GM12878 (cell line): ENCODE data around the gene KRTAP12-4. TPM values are rescaled to one million over a fixed set of nuclear protein-coding genes. Genes with fewer than 3 reads are reported as not detected.

Experiments used
- ATAC-seq: fragments of 200-7000 bp; cut with Tn5 transposase; 3 replicates; pipeline ENCODE4 v1.9.1; 2020; ENCODE audit warnings: mild to moderate bottlenecking, moderate library complexity
- BruUV-seq: library from RNA; stranded (reverse); fragments of 400-500 nt; replicated peaks from 2 replicates; lab custom pipeline; 2021; lab: Mats Ljungman, UMichigan
- CTCF ChIA-PET: fragments of 300-600 bp; sonication (Branson Sonifier 250); formaldehyde crosslinking; extraction: SDS; loops from one replicate; lab custom pipeline; 2021; ENCODE audit warnings: inconsistent platforms; lab: Yijun Ruan, JAX
- POLR2A ChIA-PET: fragments of 350-600 bp; formaldehyde crosslinking; extraction: SDS; loops from one replicate; lab custom pipeline; 2021; ENCODE audit warnings: inconsistent platforms; lab: Charles Lee
- RAD21 ChIA-PET: fragments of 300-600 bp; sonication (Branson Sonifier 250); formaldehyde crosslinking; loops from one replicate; lab custom pipeline; 2023; ENCODE audit warnings: antibody characterized with exemption; ENCODE audit not compliant: unreplicated experiment; lab: Charles Lee
- SMC1A ChIA-PET: fragments of 300-600 bp; sonication (Branson Sonifier 250); formaldehyde crosslinking; loops from one replicate; lab custom pipeline; 2023; ENCODE audit not compliant: unreplicated experiment, uncharacterized antibody; lab: Charles Lee
- DNase-seq: peaks from one replicate; pipeline ENCODE4 v3.0.0-alpha.2; 2011; ENCODE audit warnings: low read depth, low spot score
- FAIRE-seq: peaks from 3 replicates; lab custom pipeline; 2011; peaks lifted over from hg19 to GRCh38; lab: Jason Lieb, UNC
- H2AFZ ChIP-seq: 2 replicates; pipeline ENCODE4 v1.6.0; 2011; ENCODE audit warnings: low read depth, low read length, control low read depth; ENCODE audit not compliant: control insufficient read depth
- H3K27ac ChIP-seq: 2 replicates; pipeline ENCODE4 v1.5.1; 2011; ENCODE audit warnings: control low read depth; ENCODE audit not compliant: control insufficient read depth, insufficient read depth
- H3K27me3 ChIP-seq, 2 experiments: replicated peaks in 1 of 2; 2 replicates each; pipeline versions ENCODE4 v1.6.0 to v1.6.1; 2011; ENCODE audit warnings: low read length in 1 of 2; ENCODE audit not compliant: control insufficient read depth in 2 of 2, insufficient read depth in 2 of 2
- H3K36me3 ChIP-seq, 2 experiments: 2 replicates each; pipeline ENCODE4 v1.5.1; 2011; ENCODE audit warnings: low read length in 1 of 2; ENCODE audit not compliant: control insufficient read depth in 2 of 2, insufficient read depth in 2 of 2
- H3K4me1 ChIP-seq: 2 replicates; pipeline ENCODE4 v1.6.1; 2011; ENCODE audit warnings: mild to moderate bottlenecking, low read length, moderate library complexity, mixed read lengths; ENCODE audit not compliant: control insufficient read depth, insufficient read depth
- H3K4me2 ChIP-seq: 2 replicates; pipeline ENCODE4 v1.6.0; 2011; ENCODE audit warnings: control low read depth; ENCODE audit not compliant: control insufficient read depth, insufficient read depth
- H3K4me3 ChIP-seq: fragments of 200-600 bp; sonication (generic); 2 replicates; pipeline ENCODE4 v1.5.1; 2016
- H3K79me2 ChIP-seq: 2 replicates; pipeline ENCODE4 v1.6.0; 2011; ENCODE audit warnings: low read length; ENCODE audit not compliant: control insufficient read depth, insufficient read depth
- H3K9ac ChIP-seq: 2 replicates; pipeline ENCODE4 v1.8.0; 2011; ENCODE audit warnings: low read length, control low read depth, mixed read lengths; ENCODE audit not compliant: control insufficient read depth, insufficient read depth
- H3K9me3 ChIP-seq: replicated peaks from 3 replicates; pipeline ENCODE4 v1.5.1; 2011; ENCODE audit warnings: mild to moderate bottlenecking, low read length; ENCODE audit not compliant: control insufficient read depth, insufficient read depth
- H4K20me1 ChIP-seq: 2 replicates; pipeline ENCODE4 v1.6.0; 2011; ENCODE audit not compliant: control insufficient read depth, insufficient read depth
- POU2F2 ChIP-seq: IDR thresholded peaks from 3 replicates; pipeline ENCODE4 v1.6.1; 2011; ENCODE audit warnings: low read depth, mild to moderate bottlenecking, low read length, borderline replicate concordance
- USF2 ChIP-seq: IDR thresholded peaks from 2 replicates; pipeline ENCODE4 v1.6.1; 2011; ENCODE audit warnings: low read depth, low read length, improper control_type of control experiment, borderline replicate concordance
- WGBS: methylation state at CpG from one replicate; pipeline ENCODE4 v1.1.6; 2016; ENCODE audit warnings: low lambda C conversion rate; ENCODE audit not compliant: insufficient replicate concordance, insufficient coverage; ENCODE audit errors: missing lambda C conversion rate; 5-methylcytosine and 5-hydroxymethylcytosine counted together
- in situ Hi-C: fragments of 300-500 bp; cut with MboI; formaldehyde crosslinking; loops from 9 replicates; pipeline ENCODE4 v1.14.3; 2018; ENCODE audit warnings: mixed read lengths
- intact Hi-C: fragments of 100-400 bp; cut with micrococcal nuclease; formaldehyde crosslinking; loops from one replicate; pipeline ENCODE4 v1.14.2; 2022; ENCODE audit not compliant: unreplicated experiment
- polyA plus RNA-seq, 11 experiments: library from polyadenylated mRNA; depleted of rRNA in 4 of 11; unstranded in 6 of 11; stranded (reverse) in 5 of 11; fragments of >200 nt; fragmentation: Nextera tagmentation in 4 of 11; fragmentation: Illumina TruSeq in 1 of 11; extraction: Ambion mirVana in 4 of 11; extraction: Trizol in 1 of 11; gene quantifications; 1 replicate in 1 of 11; 2 replicates in 10 of 11; pipeline versions ENCODE4 v1.2.1 to v1.2.3, GENCODE V29; 2011 to 2016; ENCODE audit warnings: inconsistent platforms in 2 of 11, missing spikeins in 2 of 11, low read depth in 1 of 11
- total RNA-seq, 4 experiments: library from RNA; depleted of rRNA in 3 of 4; stranded (reverse); fragments of >200 nt in 3 of 4; fragmentation: Illumina TruSeq in 1 of 4; extraction: Trizol in 1 of 4; gene quantifications; 2 replicates each; pipeline versions ENCODE4 v1.2.1 to v1.2.3, GENCODE V29; 2013 to 2021
- TF ChIP-seq, protein P1 (sequence below): fragments of 450-650 bp; IDR thresholded peaks from 2 replicates; pipeline ENCODE4 v1.6.1; 2017; ENCODE audit warnings: antibody characterized with exemption, mild to moderate bottlenecking, moderate library complexity
- TF ChIP-seq, protein P2 (sequence below): IDR thresholded peaks from 2 replicates; pipeline ENCODE4 v1.6.1; 2012; ENCODE audit warnings: low read depth, low read length, improper control_type of control experiment

The KRTAP12-4 gene
- total and polyA plus RNA-seq, 10 of the 15 experiments (the other 5 are each of a cell fraction or from before 2014, with no cell fraction given), result not detected

GRCh38 chr21:44626673-44627143 lies 27.8 kb downstream of the KRTAP12-4 start, which contains the start of gene KRTAP10-9:
TSS of gene KRTAP10-9 (plus strand) at chr21:44627093. CDS start at chr21:44627172, 79 bp downstream.
- RAD21 ChIA-PET, result no interaction called here
- SMC1A ChIA-PET, result no interaction called here
- CTCF ChIA-PET, result no interaction called here
- Histone ChIP-seq H3K4me3 (no peak within 1 kb of the TSS), H3K9me3 (peaks cover 10% of the 10 kb centered on the region; the same call in 1 of the 3 replicates), H2AFZ (no peak within 1 kb of the TSS), H3K4me2 (no peak within 1 kb of the TSS), H3K27ac (no peak within 1 kb of the TSS), H4K20me1 (no peaks in the 10 kb centered on the region), H3K27me3 (no peaks in the 10 kb centered on the region), H3K36me3 (no peaks in the 10 kb centered on the region), H3K4me1 (no peaks in the 10 kb centered on the region), H3K79me2 (no peaks in the 10 kb centered on the region), H3K9ac (no peak within 1 kb of the TSS)
- POLR2A ChIA-PET, result no interaction called here
- intact Hi-C loops (no loop called here), in situ Hi-C loops (no loop called here)
- ATAC-seq (no peak), FAIRE-seq (no peak), DNase-seq (no peak)
- 35% methylated on average over 7 of the region's 7 CpGs for WGBS
- no peak for TF ChIP-seq POU2F2
- TF ChIP-seq, protein P1, sequence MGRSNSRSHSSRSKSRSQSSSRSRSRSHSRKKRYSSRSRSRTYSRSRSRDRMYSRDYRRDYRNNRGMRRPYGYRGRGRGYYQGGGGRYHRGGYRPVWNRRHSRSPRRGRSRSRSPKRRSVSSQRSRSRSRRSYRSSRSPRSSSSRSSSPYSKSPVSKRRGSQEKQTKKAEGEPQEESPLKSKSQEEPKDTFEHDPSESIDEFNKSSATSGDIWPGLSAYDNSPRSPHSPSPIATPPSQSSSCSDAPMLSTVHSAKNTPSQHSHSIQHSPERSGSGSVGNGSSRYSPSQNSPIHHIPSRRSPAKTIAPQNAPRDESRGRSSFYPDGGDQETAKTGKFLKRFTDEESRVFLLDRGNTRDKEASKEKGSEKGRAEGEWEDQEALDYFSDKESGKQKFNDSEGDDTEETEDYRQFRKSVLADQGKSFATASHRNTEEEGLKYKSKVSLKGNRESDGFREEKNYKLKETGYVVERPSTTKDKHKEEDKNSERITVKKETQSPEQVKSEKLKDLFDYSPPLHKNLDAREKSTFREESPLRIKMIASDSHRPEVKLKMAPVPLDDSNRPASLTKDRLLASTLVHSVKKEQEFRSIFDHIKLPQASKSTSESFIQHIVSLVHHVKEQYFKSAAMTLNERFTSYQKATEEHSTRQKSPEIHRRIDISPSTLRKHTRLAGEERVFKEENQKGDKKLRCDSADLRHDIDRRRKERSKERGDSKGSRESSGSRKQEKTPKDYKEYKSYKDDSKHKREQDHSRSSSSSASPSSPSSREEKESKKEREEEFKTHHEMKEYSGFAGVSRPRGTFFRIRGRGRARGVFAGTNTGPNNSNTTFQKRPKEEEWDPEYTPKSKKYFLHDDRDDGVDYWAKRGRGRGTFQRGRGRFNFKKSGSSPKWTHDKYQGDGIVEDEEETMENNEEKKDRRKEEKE, result no peak
- TF ChIP-seq USF2, result no peak
- TF ChIP-seq, protein P2, sequence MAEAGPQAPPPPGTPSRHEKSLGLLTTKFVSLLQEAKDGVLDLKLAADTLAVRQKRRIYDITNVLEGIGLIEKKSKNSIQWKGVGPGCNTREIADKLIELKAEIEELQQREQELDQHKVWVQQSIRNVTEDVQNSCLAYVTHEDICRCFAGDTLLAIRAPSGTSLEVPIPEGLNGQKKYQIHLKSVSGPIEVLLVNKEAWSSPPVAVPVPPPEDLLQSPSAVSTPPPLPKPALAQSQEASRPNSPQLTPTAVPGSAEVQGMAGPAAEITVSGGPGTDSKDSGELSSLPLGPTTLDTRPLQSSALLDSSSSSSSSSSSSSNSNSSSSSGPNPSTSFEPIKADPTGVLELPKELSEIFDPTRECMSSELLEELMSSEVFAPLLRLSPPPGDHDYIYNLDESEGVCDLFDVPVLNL, result no peak
- BruUV-seq, result no TSS peak
